Measurements from ENCODE around the gene SLC25A21.

The SLC25A21 gene

GRCh38 chr14:36944307-36945010 lies 227.9 kb downstream of the SLC25A21 start:
- DNase-seq (ENCODE audit: insufficient read length, low spot score), result no peak
- no peak for FAIRE-seq
- no peak for TF ChIP-seq POLR2A (IDR thresholded peaks at IDR 0.05; ENCODE audit: low read depth, low read length)

GRCh38 chr14:36942522-36943245 lies 229.7 kb downstream of the SLC25A21 start:
- DNase-seq (ENCODE audit: insufficient read length, low spot score) (no peak), FAIRE-seq (no peak)
- no peak for TF ChIP-seq POLR2A (IDR thresholded peaks at IDR 0.05; ENCODE audit: low read depth, low read length)

- no peak for FAIRE-seq
- TF ChIP-seq POLR2A (IDR thresholded peaks at IDR 0.05; ENCODE audit: low read depth, low read length), result no peak
- no peak for DNase-seq (ENCODE audit: insufficient read length, low spot score)
These were observed 230.5 kb downstream of the SLC25A21 start for GRCh38 chr14:36941783-36942521.

GRCh38 chr14:36940476-36940875 lies 231.9 kb downstream of the SLC25A21 start:
- TF ChIP-seq POLR2A (IDR thresholded peaks at IDR 0.05; ENCODE audit: low read depth, low read length), result no peak
- FAIRE-seq, result no peak
- DNase-seq (ENCODE audit: insufficient read length, low spot score), result no peak

- no peak for TF ChIP-seq POLR2A (IDR thresholded peaks at IDR 0.05; ENCODE audit: low read depth, low read length)
- DNase-seq (ENCODE audit: insufficient read length, low spot score) (no peak), FAIRE-seq (no peak)
These were observed 233.1 kb downstream of the SLC25A21 start for GRCh38 chr14:36939265-36939664.

GRCh38 chr14:36938678-36939077 lies 233.7 kb downstream of the SLC25A21 start:
- DNase-seq (ENCODE audit: insufficient read length, low spot score), result no peak
- FAIRE-seq, result no peak
- TF ChIP-seq POLR2A (IDR thresholded peaks at IDR 0.05; ENCODE audit: low read depth, low read length), result no peak

GRCh38 chr14:36935976-36936678 lies 236.3 kb downstream of the SLC25A21 start:
- FAIRE-seq, result no peak
- DNase-seq (ENCODE audit: insufficient read length, low spot score), result no peak
- TF ChIP-seq POLR2A (IDR thresholded peaks at IDR 0.05; ENCODE audit: low read depth, low read length), result no peak

GRCh38 chr14:36934304-36934703 lies 238.1 kb downstream of the SLC25A21 start:
- DNase-seq (ENCODE audit: insufficient read length, low spot score) (no peak), FAIRE-seq (no peak)
- TF ChIP-seq POLR2A (IDR thresholded peaks at IDR 0.05; ENCODE audit: low read depth, low read length), result no peak

- DNase-seq (ENCODE audit: insufficient read length, low spot score) (no peak), FAIRE-seq (no peak)
- TF ChIP-seq POLR2A (IDR thresholded peaks at IDR 0.05; ENCODE audit: low read depth, low read length), result no peak
These were observed 240.6 kb downstream of the SLC25A21 start for GRCh38 chr14:36931791-36932190.

GRCh38 chr14:36928432-36928831 lies 244.0 kb downstream of the SLC25A21 start:
- DNase-seq (ENCODE audit: insufficient read length, low spot score) (no peak), FAIRE-seq (no peak)
- no peak for TF ChIP-seq POLR2A (IDR thresholded peaks at IDR 0.05; ENCODE audit: low read depth, low read length)

GRCh38 chr14:36925094-36925493 lies 247.3 kb downstream of the SLC25A21 start:
- no peak for TF ChIP-seq POLR2A (IDR thresholded peaks at IDR 0.05; ENCODE audit: low read depth, low read length)
- DNase-seq (ENCODE audit: insufficient read length, low spot score) (no peak), FAIRE-seq (no peak)

- FAIRE-seq (no peak), DNase-seq (ENCODE audit: insufficient read length, low spot score) (no peak)
- no peak for TF ChIP-seq POLR2A (IDR thresholded peaks at IDR 0.05; ENCODE audit: low read depth, low read length)
These were observed 255.7 kb downstream of the SLC25A21 start for GRCh38 chr14:36916668-36917067.

GRCh38 chr14:36915081-36915480 lies 257.3 kb downstream of the SLC25A21 start:
- no peak for TF ChIP-seq POLR2A (IDR thresholded peaks at IDR 0.05; ENCODE audit: low read depth, low read length)
- FAIRE-seq (no peak), DNase-seq (ENCODE audit: insufficient read length, low spot score) (no peak)

GRCh38 chr14:36910578-36910977 lies 261.8 kb downstream of the SLC25A21 start:
- no peak for TF ChIP-seq POLR2A (IDR thresholded peaks at IDR 0.05; ENCODE audit: low read depth, low read length)
- no peak for FAIRE-seq
- no peak for DNase-seq (ENCODE audit: insufficient read length, low spot score)

All from H54 (cell line).